Hepatocyte (in vitro differentiated cells): Measurements from ENCODE around the gene CDA. TPM values are rescaled to one million over a fixed set of nuclear protein-coding genes. Genes with fewer than 3 reads are reported as not detected.
A peak's percentile ranks its signal among the peaks of the same experiment; 100 is the strongest.

Experiments used
- DNase-seq: peaks from one replicate; pipeline ENCODE4 v3.0.0-alpha.2; 2016; ENCODE audit warnings: low spot score
- H2AFZ ChIP-seq: fragments of 200-600 bp; sonication (generic); 2 replicates; pipeline ENCODE4 v1.6.0; 2016; ENCODE audit warnings: antibody characterized with exemption, mild to moderate bottlenecking
- H3K27ac ChIP-seq: fragments of 200-600 bp; sonication (generic); 2 replicates; pipeline ENCODE4 v1.5.1; 2016; ENCODE audit warnings: mild to moderate bottlenecking
- H3K27me3 ChIP-seq: fragments of 200-600 bp; sonication (generic); 2 replicates; pipeline ENCODE4 v1.6.1; 2016
- H3K36me3 ChIP-seq: fragments of 200-600 bp; sonication (generic); replicated peaks from 2 replicates; pipeline ENCODE4 v1.5.1; 2016; ENCODE audit warnings: low read depth; ENCODE audit not compliant: insufficient read depth
- H3K4me1 ChIP-seq: fragments of 200-600 bp; sonication (generic); 2 replicates; pipeline ENCODE4 v1.5.1; 2016; ENCODE audit warnings: mild to moderate bottlenecking, moderate library complexity; ENCODE audit not compliant: insufficient read depth
- H3K4me2 ChIP-seq: fragments of 200-600 bp; sonication (generic); 2 replicates; pipeline ENCODE4 v1.6.0; 2016
- H3K4me3 ChIP-seq: fragments of 200-600 bp; sonication (generic); 2 replicates; pipeline ENCODE4 v1.5.1; 2016; ENCODE audit warnings: mild to moderate bottlenecking
- H3K79me2 ChIP-seq: fragments of 200-600 bp; sonication (generic); 2 replicates; pipeline ENCODE4 v1.6.0; 2017; ENCODE audit warnings: mild to moderate bottlenecking
- H3K9me2 ChIP-seq: fragments of 200-600 bp; sonication (generic); replicated peaks from 2 replicates; pipeline ENCODE4 v1.6.0; 2017; ENCODE audit warnings: mild to moderate bottlenecking; ENCODE audit not compliant: insufficient read depth
- H3K9me3 ChIP-seq: fragments of 200-600 bp; sonication (generic); 2 replicates; pipeline ENCODE4 v1.5.1; 2016; ENCODE audit warnings: low read depth, mild to moderate bottlenecking
- H4K20me1 ChIP-seq: fragments of 200-600 bp; sonication (generic); 2 replicates; pipeline ENCODE4 v1.6.0; 2016; ENCODE audit warnings: mild to moderate bottlenecking; ENCODE audit not compliant: insufficient read depth, poor library complexity, severe bottlenecking
- CTCF ChIP-seq: fragments of 200-600 bp; sonication (generic); IDR thresholded peaks from 2 replicates; pipeline ENCODE4 v1.5.1; 2016; ENCODE audit warnings: antibody characterized with exemption, mild to moderate bottlenecking; ENCODE audit not compliant: poor library complexity
- EZH2 ChIP-seq: fragments of 200-600 bp; sonication (generic); IDR thresholded peaks from 2 replicates; pipeline ENCODE4 v1.6.1; 2016; ENCODE audit warnings: antibody characterized with exemption, mild to moderate bottlenecking, borderline replicate concordance
- EZH2phosphoT487 ChIP-seq: fragments of 200-600 bp; sonication (generic); IDR thresholded peaks from one replicate; pipeline ENCODE4 v1.6.1; 2018; ENCODE audit warnings: antibody characterized with exemption, mild to moderate bottlenecking, low read depth, moderate library complexity; ENCODE audit not compliant: unreplicated experiment, severe bottlenecking
- WGBS: methylation state at CpG from one replicate; pipeline ENCODE4 v1.1.6; 2016; ENCODE audit warnings: low lambda C conversion rate; ENCODE audit errors: missing lambda C conversion rate; 5-methylcytosine and 5-hydroxymethylcytosine counted together
- polyA plus RNA-seq: library from polyadenylated mRNA; unstranded; fragments of >200 nt; fragmentation: Nextera tagmentation; extraction: Ambion mirVana; gene quantifications from 2 replicates; pipeline ENCODE4 v1.2.1, GENCODE V29; 2016
- total RNA-seq: library from RNA; depleted of rRNA; stranded (reverse); fragments of >200 nt; gene quantifications from 2 replicates; pipeline ENCODE4 v1.2.3, GENCODE V29; 2014

Gene CDA
- total and polyA plus RNA-seq, 2 experiments from 2014 or later, result 2.1 TPM

GRCh38 chr1:20586953-20587660, 1.8 kb upstream of the CDA start:
- H3K4me3 ChIP-seq, result no peak overlapping the region
- 80% methylated on average over 9 of the region's 10 CpGs for WGBS
- no peaks in the 10 kb centered on the region for H3K79me2 ChIP-seq
- H4K20me1 ChIP-seq, result no peaks in the 10 kb centered on the region
- no peak overlapping the region for H3K4me2 ChIP-seq
- H3K9me2 ChIP-seq, result no peaks in the 10 kb centered on the region
- no peaks in the 10 kb centered on the region for H3K36me3 ChIP-seq
- DNase-seq, result no peak
- H3K9me3 ChIP-seq, result no peaks in the 10 kb centered on the region
- H3K27ac ChIP-seq, result no peak overlapping the region
- no peak for TF ChIP-seq EZH2
- no peak for TF ChIP-seq EZH2phosphoT487
- no peak for TF ChIP-seq CTCF
- peaks cover 9% of the 10 kb centered on the region for H3K27me3 ChIP-seq
- no peak overlapping the region for H2AFZ ChIP-seq
- H3K4me1 ChIP-seq, result peaks cover 20% of the 10 kb centered on the region

DNA sequence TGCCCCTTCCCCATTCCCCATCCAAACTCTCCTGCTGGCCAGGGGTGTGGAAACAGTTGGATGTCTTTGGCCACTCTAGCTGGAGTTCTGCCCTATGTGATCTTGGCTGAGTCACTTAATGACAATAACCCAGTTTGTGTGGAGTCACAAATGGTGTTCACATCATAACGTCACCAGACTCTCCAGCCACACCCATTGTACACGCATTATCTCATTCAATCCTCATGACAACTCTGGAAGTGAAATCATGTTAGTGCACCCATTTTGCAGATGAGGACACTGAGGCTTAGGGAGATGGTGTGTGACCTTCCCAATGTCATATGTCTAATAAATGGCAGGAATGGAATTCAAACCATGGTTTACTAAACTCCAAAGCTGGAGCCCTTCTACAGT, 1.2 kb upstream of the CDA start:
- H3K79me2 ChIP-seq, result no peaks in the 10 kb centered on the region
- no peaks in the 10 kb centered on the region for H3K9me2 ChIP-seq
- DNase-seq, result no peak
- H3K4me3 ChIP-seq, result no peak overlapping the region
- TF ChIP-seq EZH2 (no peak), CTCF (no peak), EZH2phosphoT487 (no peak)
- H3K4me2 ChIP-seq, result no peak overlapping the region
- no peaks in the 10 kb centered on the region for H4K20me1 ChIP-seq
- no peaks in the 10 kb centered on the region for H3K36me3 ChIP-seq
- peaks cover 9% of the 10 kb centered on the region for H3K27me3 ChIP-seq
- H2AFZ ChIP-seq, result no peak overlapping the region
- 73% methylated on average over 2 of the region's 2 CpGs for WGBS
- no peak overlapping the region for H3K27ac ChIP-seq
- no peaks in the 10 kb centered on the region for H3K9me3 ChIP-seq
- peaks cover 20% of the 10 kb centered on the region for H3K4me1 ChIP-seq

- H3K27ac ChIP-seq, result peak overlapping the region; percentile 30
- H3K9me2 ChIP-seq, result no peaks in the 10 kb centered on the region
- no peak overlapping the region for H3K4me3 ChIP-seq
- peak overlapping the region; percentile 72 for H3K4me2 ChIP-seq
- TF ChIP-seq EZH2 (peak; percentile 38), CTCF (no peak)
- 19% methylated on average over 21 of the region's 24 CpGs for WGBS
- H3K9me3 ChIP-seq, result no peaks in the 10 kb centered on the region
- peak overlapping the region; percentile 53 for H2AFZ ChIP-seq
- no peaks in the 10 kb centered on the region for H3K79me2 ChIP-seq
- no peaks in the 10 kb centered on the region for H4K20me1 ChIP-seq
- peaks cover 20% of the 10 kb centered on the region for H3K4me1 ChIP-seq
- H3K36me3 ChIP-seq, result no peaks in the 10 kb centered on the region
- DNase-seq, result peak; percentile 58
- H3K27me3 ChIP-seq, result peaks cover 9% of the 10 kb centered on the region
These were observed 708 bp downstream of the CDA start for GRCh38 chr1:20589331-20590278.
